ENCODE data around the gene KLHL26.
A peak's percentile ranks its signal among the peaks of the same experiment; 100 is the strongest.

Gene KLHL26

GRCh38 chr19:18636183-18636968 lies 452 bp upstream of the KLHL26 start:
- Histone ChIP-seq H3K36me3 (ENCODE audit: control insufficient read depth in 2 of 2, insufficient read depth in 1 of 2, low read length in 2 of 2) (no peaks in the 10 kb centered on the region; a peak in 1 of 3 replicates), H3K4me1 (ENCODE audit: control insufficient read depth, insufficient read depth, low read length) (peaks cover 8% of the 10 kb centered on the region; the same call in 1 of the 2 replicates), H3K4me3 (ENCODE audit: low read depth, low read length) (peak overlapping the region; percentile 86), H3K27ac (ENCODE audit: extremely low read depth, low read depth, low read length) (no peak overlapping the region), H3K9me3 (ENCODE audit: control insufficient read depth, insufficient read depth, low read depth, low read length) (no peaks in the 10 kb centered on the region)
- CTCF ChIA-PET, result no interaction called here
- POLR2A ChIA-PET, result no interaction called here
- TF ChIP-seq ZEB2 (tag by site-specific recombination; IDR thresholded peaks at IDR 0.05), result peak; percentile 86
- TF ChIP-seq ZNF146 (tag by site-specific recombination; IDR thresholded peaks at IDR 0.05), result no peak
- no peak for TF ChIP-seq RBAK (tag by site-specific recombination; IDR thresholded peaks at IDR 0.05)
- peak; percentile 98 for TF ChIP-seq SP2 (tag by site-specific recombination; IDR thresholded peaks at IDR 0.05)
- TF ChIP-seq ZBTB8A (tag by site-specific recombination; IDR thresholded peaks at IDR 0.05), result peak; percentile 99
- TF ChIP-seq ZBTB26 (tag by site-specific recombination; optimal IDR thresholded peaks at IDR 0.05), result no peak
- TF ChIP-seq ZNF202 (tag by site-specific recombination; IDR thresholded peaks at IDR 0.05; ENCODE audit: borderline replicate concordance), result no peak
- TF ChIP-seq, protein P1, sequence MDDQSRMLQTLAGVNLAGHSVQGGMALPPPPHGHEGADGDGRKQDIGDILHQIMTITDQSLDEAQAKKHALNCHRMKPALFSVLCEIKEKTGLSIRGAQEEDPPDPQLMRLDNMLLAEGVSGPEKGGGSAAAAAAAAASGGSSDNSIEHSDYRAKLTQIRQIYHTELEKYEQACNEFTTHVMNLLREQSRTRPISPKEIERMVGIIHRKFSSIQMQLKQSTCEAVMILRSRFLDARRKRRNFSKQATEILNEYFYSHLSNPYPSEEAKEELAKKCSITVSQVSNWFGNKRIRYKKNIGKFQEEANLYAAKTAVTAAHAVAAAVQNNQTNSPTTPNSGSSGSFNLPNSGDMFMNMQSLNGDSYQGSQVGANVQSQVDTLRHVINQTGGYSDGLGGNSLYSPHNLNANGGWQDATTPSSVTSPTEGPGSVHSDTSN (CRISPR knock-in tag; IDR thresholded peaks at IDR 0.05), result no peak
- peak; percentile 99 for TF ChIP-seq SP3 (tag by site-specific recombination; IDR thresholded peaks at IDR 0.05)
- no peak for TF ChIP-seq ZNF121 (tag by site-specific recombination; IDR thresholded peaks at IDR 0.05)
- peak; percentile 71 for TF ChIP-seq PATZ1 (tag by site-specific recombination; IDR thresholded peaks at IDR 0.05)
- TF ChIP-seq KLF9 (tag by site-specific recombination; IDR thresholded peaks at IDR 0.05; ENCODE audit: low read depth), result peak; percentile 94
- TF ChIP-seq ZNF785 (tag by site-specific recombination; IDR thresholded peaks at IDR 0.05), result 0 out of 2 replicates have a peak, but pooled peaks have one; percentile 36
- peak; percentile 91 for TF ChIP-seq PRDM10 (tag by site-specific recombination; IDR thresholded peaks at IDR 0.05)
- peak; percentile 59 for TF ChIP-seq ZNF335 (tag by site-specific recombination; conservative IDR thresholded peaks at IDR 0.05)
- TF ChIP-seq SP7 (tag by site-specific recombination; IDR thresholded peaks at IDR 0.05), result no peak
- TF ChIP-seq, protein P2, sequence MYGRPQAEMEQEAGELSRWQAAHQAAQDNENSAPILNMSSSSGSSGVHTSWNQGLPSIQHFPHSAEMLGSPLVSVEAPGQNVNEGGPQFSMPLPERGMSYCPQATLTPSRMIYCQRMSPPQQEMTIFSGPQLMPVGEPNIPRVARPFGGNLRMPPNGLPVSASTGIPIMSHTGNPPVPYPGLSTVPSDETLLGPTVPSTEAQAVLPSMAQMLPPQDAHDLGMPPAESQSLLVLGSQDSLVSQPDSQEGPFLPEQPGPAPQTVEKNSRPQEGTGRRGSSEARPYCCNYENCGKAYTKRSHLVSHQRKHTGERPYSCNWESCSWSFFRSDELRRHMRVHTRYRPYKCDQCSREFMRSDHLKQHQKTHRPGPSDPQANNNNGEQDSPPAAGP (tag by site-specific recombination; IDR thresholded peaks at IDR 0.05), result 0 out of 2 replicates have a peak, but pooled peaks have one; percentile 24
- TF ChIP-seq ZNF221 (tag by site-specific recombination; IDR thresholded peaks at IDR 0.05; ENCODE audit: borderline replicate concordance), result no peak
- peak; percentile 66; the same call in 1 of the 2 replicates for TF ChIP-seq KLF16 (tag by site-specific recombination; IDR thresholded peaks at IDR 0.05)
- peak; percentile 95 for TF ChIP-seq KLF8 (tag by site-specific recombination; IDR thresholded peaks at IDR 0.05)
- TF ChIP-seq YY2 (tag by site-specific recombination; IDR thresholded peaks at IDR 0.05), result no peak
- no peak for TF ChIP-seq ZNF239 (tag by site-specific recombination; IDR thresholded peaks at IDR 0.05)
- peak; percentile 99 for TF ChIP-seq KLF1 (tag by site-specific recombination; IDR thresholded peaks at IDR 0.05)
- TF ChIP-seq, protein P3, sequence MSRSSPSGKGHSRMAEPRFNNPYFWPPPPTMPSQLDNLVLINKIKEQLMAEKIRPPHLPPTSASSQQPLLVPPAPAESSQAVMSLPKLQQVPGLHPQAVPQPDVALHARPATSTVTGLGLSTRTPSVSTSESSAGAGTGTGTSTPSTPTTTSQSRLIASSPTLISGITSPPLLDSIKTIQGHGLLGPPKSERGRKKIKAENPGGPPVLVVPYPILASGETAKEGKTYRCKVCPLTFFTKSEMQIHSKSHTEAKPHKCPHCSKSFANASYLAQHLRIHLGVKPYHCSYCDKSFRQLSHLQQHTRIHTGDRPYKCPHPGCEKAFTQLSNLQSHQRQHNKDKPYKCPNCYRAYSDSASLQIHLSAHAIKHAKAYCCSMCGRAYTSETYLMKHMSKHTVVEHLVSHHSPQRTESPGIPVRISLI (tag by site-specific recombination; IDR thresholded peaks at IDR 0.05), result no peak
- TF ChIP-seq ZNF629 (tag by site-specific recombination; IDR thresholded peaks at IDR 0.05), result no peak
- TF ChIP-seq ZNF354C (tag by site-specific recombination; IDR thresholded peaks at IDR 0.05; ENCODE audit: borderline replicate concordance, low read depth), result no peak
- peak; percentile 92 for TF ChIP-seq KLF10 (tag by site-specific recombination; IDR thresholded peaks at IDR 0.05)
- TF ChIP-seq ZNF521 (tag by site-specific recombination; IDR thresholded peaks at IDR 0.05), result no peak
- no peak for TF ChIP-seq ZNF549 (tag by site-specific recombination; IDR thresholded peaks at IDR 0.05)

All from HEK293 (cell line).